ENCODE results near the gene FAM234B. TPM values are rescaled to one million over a fixed set of nuclear protein-coding genes. Genes with fewer than 3 reads are reported as not detected.
"Not testable (repeated sequence)": the region's sequence is repeated elsewhere in the genome, so short reads cannot be mapped to it uniquely, and the experiment has no call there.

The FAM234B gene
- total RNA-seq, 2 donors from 2014 or later: 7.2 to 10.1 TPM

GRCh38 chr12:13075786-13076570, 31.8 kb downstream of the FAM234B start:
- H3K27me3 Mint-ChIP-seq: no peaks in the 10 kb centered on the region
- no peak overlapping the region for H3K27ac Mint-ChIP-seq
- no peaks in the 10 kb centered on the region for H3K9me3 Mint-ChIP-seq
- ATAC-seq (no peak), DNase-seq (ENCODE audit: low spot score) (no peak)
- no peak overlapping the region for H3K4me3 Mint-ChIP-seq
- H3K36me3 Mint-ChIP-seq: no peaks in the 10 kb centered on the region
- no peaks in the 10 kb centered on the region for H3K4me1 Mint-ChIP-seq (ENCODE audit: low read depth in 2 of 2)

GRCh38 chr12:13079440-13079906, 35.3 kb downstream of the FAM234B start:
- H3K27ac Mint-ChIP-seq: no peak overlapping the region
- no peak for DNase-seq (ENCODE audit: low spot score)
- no peaks in the 10 kb centered on the region for H3K27me3 Mint-ChIP-seq
- H3K36me3 Mint-ChIP-seq: no peaks in the 10 kb centered on the region
- no peaks in the 10 kb centered on the region for H3K9me3 Mint-ChIP-seq
- ATAC-seq: no peak
- H3K4me1 Mint-ChIP-seq (ENCODE audit: low read depth in 2 of 2): no peaks in the 10 kb centered on the region
- H3K4me3 Mint-ChIP-seq: no peak overlapping the region

GRCh38 chr12:13080266-13080665, 36.1 kb downstream of the FAM234B start:
- Mint-ChIP-seq H3K27me3 (no peaks in the 10 kb centered on the region), H3K4me1 (ENCODE audit: low read depth in 2 of 2) (no peaks in the 10 kb centered on the region), H3K27ac (no peak overlapping the region), H3K4me3 (no peak overlapping the region), H3K36me3 (no peaks in the 10 kb centered on the region), H3K9me3 (no peaks in the 10 kb centered on the region)
- DNase-seq (ENCODE audit: low spot score) (no peak), ATAC-seq (no peak)

- Mint-ChIP-seq H3K4me3 (no peak overlapping the region), H3K27me3 (peaks cover 0 to 3% of the 10 kb centered on the region in 2 donors), H3K36me3 (no peaks in the 10 kb centered on the region), H3K4me1 (ENCODE audit: low read depth in 2 of 2) (no peaks in the 10 kb centered on the region), H3K27ac (no peak overlapping the region), H3K9me3 (no peaks in the 10 kb centered on the region)
- no peak for DNase-seq (ENCODE audit: low spot score)
- ATAC-seq: no peak
These were observed 38.7 kb downstream of the FAM234B start for GRCh38 chr12:13082861-13083260.

GRCh38 chr12:13083638-13084037, 39.5 kb downstream of the FAM234B start:
- H3K9me3 Mint-ChIP-seq, H3K4me3 Mint-ChIP-seq: not testable (repeated sequence)

GRCh38 chr12:13084898-13085640, 40.9 kb downstream of the FAM234B start:
- Mint-ChIP-seq H3K27me3 (peaks cover 0 to 5% of the 10 kb centered on the region in 2 donors), H3K36me3 (no peaks in the 10 kb centered on the region)
- ATAC-seq: peak in 1 of 2 donors; percentile 36

More at GRCh38 chr12:13083638-13084037, 39.5 kb downstream of the FAM234B start:
- H3K27ac Mint-ChIP-seq; H3K36me3 Mint-ChIP-seq; H3K27me3 Mint-ChIP-seq; ATAC-seq; DNase-seq (ENCODE audit: low spot score); H3K4me1 Mint-ChIP-seq (ENCODE audit: low read depth in 2 of 2): not testable (repeated sequence)

GRCh38 chr12:13085968-13086686, 41.9 kb downstream of the FAM234B start:
- no peak overlapping the region for H3K4me3 Mint-ChIP-seq
- H3K27me3 Mint-ChIP-seq: peaks cover 0 to 5% of the 10 kb centered on the region in 2 donors
- ATAC-seq (no peak), DNase-seq (ENCODE audit: low spot score) (no peak)
- H3K9me3 Mint-ChIP-seq: no peaks in the 10 kb centered on the region
- no peak overlapping the region for H3K27ac Mint-ChIP-seq
- no peaks in the 10 kb centered on the region for H3K36me3 Mint-ChIP-seq
- no peaks in the 10 kb centered on the region for H3K4me1 Mint-ChIP-seq (ENCODE audit: low read depth in 2 of 2)

More at GRCh38 chr12:13084898-13085640, 40.9 kb downstream of the FAM234B start:
- Mint-ChIP-seq H3K4me3 (no peak overlapping the region), H3K9me3 (no peaks in the 10 kb centered on the region), H3K27ac (no peak overlapping the region), H3K4me1 (ENCODE audit: low read depth in 2 of 2) (no peaks in the 10 kb centered on the region)
- no peak for DNase-seq (ENCODE audit: low spot score)

GRCh38 chr12:13087766-13088165, 43.6 kb downstream of the FAM234B start:
- no peak overlapping the region for H3K4me3 Mint-ChIP-seq
- no peaks in the 10 kb centered on the region for H3K36me3 Mint-ChIP-seq
- no peak overlapping the region for H3K27ac Mint-ChIP-seq
- H3K9me3 Mint-ChIP-seq: no peaks in the 10 kb centered on the region
- ATAC-seq (no peak), DNase-seq (ENCODE audit: low spot score) (no peak)
- peaks cover 0 to 5% of the 10 kb centered on the region in 2 donors for H3K27me3 Mint-ChIP-seq
- no peaks in the 10 kb centered on the region for H3K4me1 Mint-ChIP-seq (ENCODE audit: low read depth in 2 of 2)

- Mint-ChIP-seq H3K27ac (no peak overlapping the region), H3K4me1 (ENCODE audit: low read depth in 2 of 2) (no peaks in the 10 kb centered on the region), H3K9me3 (no peaks in the 10 kb centered on the region), H3K27me3 (peaks cover 0 to 5% of the 10 kb centered on the region in 2 donors), H3K4me3 (no peak overlapping the region), H3K36me3 (no peaks in the 10 kb centered on the region)
- ATAC-seq (no peak), DNase-seq (ENCODE audit: low spot score) (no peak)
These were observed 44.3 kb downstream of the FAM234B start for GRCh38 chr12:13088496-13088895.

GRCh38 chr12:13090054-13090453, 45.9 kb downstream of the FAM234B start:
- no peaks in the 10 kb centered on the region for H3K9me3 Mint-ChIP-seq

GRCh38 chr12:13091832-13092231, 47.7 kb downstream of the FAM234B start:
- Mint-ChIP-seq H3K27ac (no peak overlapping the region), H3K9me3 (no peaks in the 10 kb centered on the region), H3K36me3 (no peaks in the 10 kb centered on the region), H3K27me3 (peaks cover 2 to 6% of the 10 kb centered on the region in 2 donors), H3K4me3 (no peak overlapping the region), H3K4me1 (ENCODE audit: low read depth in 2 of 2) (no peaks in the 10 kb centered on the region)
- no peak for DNase-seq (ENCODE audit: low spot score)
- ATAC-seq: no peak

More at GRCh38 chr12:13090054-13090453, 45.9 kb downstream of the FAM234B start:
- H3K36me3 Mint-ChIP-seq: no peaks in the 10 kb centered on the region
- H3K27ac Mint-ChIP-seq: no peak overlapping the region
- H3K4me3 Mint-ChIP-seq: no peak overlapping the region
- ATAC-seq (no peak), DNase-seq (ENCODE audit: low spot score) (no peak)
- H3K4me1 Mint-ChIP-seq (ENCODE audit: low read depth in 2 of 2): no peaks in the 10 kb centered on the region
- H3K27me3 Mint-ChIP-seq: peaks cover 5 to 6% of the 10 kb centered on the region in 2 donors

- Mint-ChIP-seq H3K27ac (no peak overlapping the region), H3K4me3 (no peak overlapping the region), H3K27me3 (peaks cover 2 to 6% of the 10 kb centered on the region in 2 donors), H3K4me1 (ENCODE audit: low read depth in 2 of 2) (peaks cover 6 to 8% of the 10 kb centered on the region in 2 donors), H3K36me3 (no peaks in the 10 kb centered on the region), H3K9me3 (no peaks in the 10 kb centered on the region)
- DNase-seq (ENCODE audit: low spot score): no peak
- no peak for ATAC-seq
These were observed 49.1 kb downstream of the FAM234B start for GRCh38 chr12:13093191-13093847.

GRCh38 chr12:13093848-13094220, 49.7 kb downstream of the FAM234B start:
- Mint-ChIP-seq H3K27ac (no peak overlapping the region), H3K9me3 (no peaks in the 10 kb centered on the region), H3K27me3 (peaks cover 0 to 6% of the 10 kb centered on the region in 2 donors), H3K36me3 (no peaks in the 10 kb centered on the region), H3K4me1 (ENCODE audit: low read depth in 2 of 2) (peaks cover 9 to 14% of the 10 kb centered on the region in 2 donors), H3K4me3 (no peak overlapping the region)
- no peak for ATAC-seq
- no peak for DNase-seq (ENCODE audit: low spot score)

Data from natural killer cell treated with Interleukin-12 subunit alpha and Interleukin-12 subunit beta and Interleukin-15 and Interleukin-18, amount 100 ng/mL, for 72 hours (primary cell).